ENCODE data around the gene BDH1. TPM values are rescaled to one million over a fixed set of nuclear protein-coding genes. Genes with fewer than 3 reads are reported as not detected.

BDH1 gene
- total and polyA plus RNA-seq, 2 of the 13 experiments (the other 11 are each of a cell fraction or from before 2014, with no cell fraction given), result 21.2 to 71.9 TPM

DNA sequence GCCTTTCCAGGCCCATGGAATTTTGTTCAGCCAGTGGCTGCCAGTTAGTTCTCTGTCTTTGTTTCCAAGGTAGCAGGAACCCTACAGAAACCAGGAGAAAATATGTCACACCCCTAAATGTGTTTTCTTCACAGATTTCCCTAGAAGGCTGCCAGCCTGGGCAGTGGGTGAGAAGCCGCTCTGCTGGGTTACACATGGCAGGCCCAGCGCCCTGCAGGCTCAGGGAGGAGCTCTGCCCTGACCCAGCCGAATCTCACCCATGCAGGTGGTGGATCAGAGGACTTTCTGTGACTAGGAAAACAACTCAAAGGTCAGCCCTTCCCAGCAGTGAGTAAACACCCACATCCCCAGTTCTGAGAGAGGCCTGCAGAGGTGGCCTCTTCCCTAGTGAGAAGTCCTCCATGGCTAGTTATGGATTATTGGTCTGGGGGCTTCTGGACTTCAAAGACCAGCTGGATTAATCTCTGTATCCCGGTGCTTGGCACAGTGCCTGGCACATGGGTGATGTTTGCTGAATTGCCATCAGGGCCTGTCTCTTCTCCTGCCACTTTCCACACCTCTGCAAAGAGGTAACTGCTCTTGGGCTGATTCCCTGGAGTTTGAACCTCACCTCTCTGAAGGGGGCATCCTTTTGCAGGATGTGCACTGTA, 34.7 kb upstream of the BDH1 start (continued):
- TF ChIP-seq, protein P1, sequence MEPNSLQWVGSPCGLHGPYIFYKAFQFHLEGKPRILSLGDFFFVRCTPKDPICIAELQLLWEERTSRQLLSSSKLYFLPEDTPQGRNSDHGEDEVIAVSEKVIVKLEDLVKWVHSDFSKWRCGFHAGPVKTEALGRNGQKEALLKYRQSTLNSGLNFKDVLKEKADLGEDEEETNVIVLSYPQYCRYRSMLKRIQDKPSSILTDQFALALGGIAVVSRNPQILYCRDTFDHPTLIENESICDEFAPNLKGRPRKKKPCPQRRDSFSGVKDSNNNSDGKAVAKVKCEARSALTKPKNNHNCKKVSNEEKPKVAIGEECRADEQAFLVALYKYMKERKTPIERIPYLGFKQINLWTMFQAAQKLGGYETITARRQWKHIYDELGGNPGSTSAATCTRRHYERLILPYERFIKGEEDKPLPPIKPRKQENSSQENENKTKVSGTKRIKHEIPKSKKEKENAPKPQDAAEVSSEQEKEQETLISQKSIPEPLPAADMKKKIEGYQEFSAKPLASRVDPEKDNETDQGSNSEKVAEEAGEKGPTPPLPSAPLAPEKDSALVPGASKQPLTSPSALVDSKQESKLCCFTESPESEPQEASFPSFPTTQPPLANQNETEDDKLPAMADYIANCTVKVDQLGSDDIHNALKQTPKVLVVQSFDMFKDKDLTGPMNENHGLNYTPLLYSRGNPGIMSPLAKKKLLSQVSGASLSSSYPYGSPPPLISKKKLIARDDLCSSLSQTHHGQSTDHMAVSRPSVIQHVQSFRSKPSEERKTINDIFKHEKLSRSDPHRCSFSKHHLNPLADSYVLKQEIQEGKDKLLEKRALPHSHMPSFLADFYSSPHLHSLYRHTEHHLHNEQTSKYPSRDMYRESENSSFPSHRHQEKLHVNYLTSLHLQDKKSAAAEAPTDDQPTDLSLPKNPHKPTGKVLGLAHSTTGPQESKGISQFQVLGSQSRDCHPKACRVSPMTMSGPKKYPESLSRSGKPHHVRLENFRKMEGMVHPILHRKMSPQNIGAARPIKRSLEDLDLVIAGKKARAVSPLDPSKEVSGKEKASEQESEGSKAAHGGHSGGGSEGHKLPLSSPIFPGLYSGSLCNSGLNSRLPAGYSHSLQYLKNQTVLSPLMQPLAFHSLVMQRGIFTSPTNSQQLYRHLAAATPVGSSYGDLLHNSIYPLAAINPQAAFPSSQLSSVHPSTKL (CRISPR knock-in tag; IDR thresholded peaks at IDR 0.05), result peak; percentile 90
- TF ChIP-seq EZH2 (conservative IDR thresholded peaks at IDR 0.05; ENCODE audit: low read depth, low read length), result no peak
- peak; percentile 87; the same call in 1 of the 2 replicates for TF ChIP-seq ZNF703 (CRISPR knock-in tag; IDR thresholded peaks at IDR 0.05; ENCODE audit: borderline replicate concordance)
- TF ChIP-seq ELF1 (CRISPR knock-in tag; IDR thresholded peaks at IDR 0.05), result peak; percentile 19; the same call in 1 of the 2 replicates
- no peak for TF ChIP-seq U2AF2 (IDR thresholded peaks at IDR 0.05; ENCODE audit: low read depth, low read length)
- TF ChIP-seq ZNF615 (CRISPR knock-in tag; IDR thresholded peaks at IDR 0.05; ENCODE audit: borderline replicate concordance), result peak; percentile 87; the same call in 1 of the 2 replicates
- no peak for TF ChIP-seq PCBP1 (IDR thresholded peaks at IDR 0.05; ENCODE audit: borderline replicate concordance, low read depth, low read length)
- TF ChIP-seq HOXA5 (CRISPR knock-in tag; IDR thresholded peaks at IDR 0.05), result peak; percentile 34; the same call in 1 of the 2 replicates
- TF ChIP-seq NFYB (CRISPR knock-in tag; IDR thresholded peaks at IDR 0.05), result no peak
- TF ChIP-seq, protein P2, sequence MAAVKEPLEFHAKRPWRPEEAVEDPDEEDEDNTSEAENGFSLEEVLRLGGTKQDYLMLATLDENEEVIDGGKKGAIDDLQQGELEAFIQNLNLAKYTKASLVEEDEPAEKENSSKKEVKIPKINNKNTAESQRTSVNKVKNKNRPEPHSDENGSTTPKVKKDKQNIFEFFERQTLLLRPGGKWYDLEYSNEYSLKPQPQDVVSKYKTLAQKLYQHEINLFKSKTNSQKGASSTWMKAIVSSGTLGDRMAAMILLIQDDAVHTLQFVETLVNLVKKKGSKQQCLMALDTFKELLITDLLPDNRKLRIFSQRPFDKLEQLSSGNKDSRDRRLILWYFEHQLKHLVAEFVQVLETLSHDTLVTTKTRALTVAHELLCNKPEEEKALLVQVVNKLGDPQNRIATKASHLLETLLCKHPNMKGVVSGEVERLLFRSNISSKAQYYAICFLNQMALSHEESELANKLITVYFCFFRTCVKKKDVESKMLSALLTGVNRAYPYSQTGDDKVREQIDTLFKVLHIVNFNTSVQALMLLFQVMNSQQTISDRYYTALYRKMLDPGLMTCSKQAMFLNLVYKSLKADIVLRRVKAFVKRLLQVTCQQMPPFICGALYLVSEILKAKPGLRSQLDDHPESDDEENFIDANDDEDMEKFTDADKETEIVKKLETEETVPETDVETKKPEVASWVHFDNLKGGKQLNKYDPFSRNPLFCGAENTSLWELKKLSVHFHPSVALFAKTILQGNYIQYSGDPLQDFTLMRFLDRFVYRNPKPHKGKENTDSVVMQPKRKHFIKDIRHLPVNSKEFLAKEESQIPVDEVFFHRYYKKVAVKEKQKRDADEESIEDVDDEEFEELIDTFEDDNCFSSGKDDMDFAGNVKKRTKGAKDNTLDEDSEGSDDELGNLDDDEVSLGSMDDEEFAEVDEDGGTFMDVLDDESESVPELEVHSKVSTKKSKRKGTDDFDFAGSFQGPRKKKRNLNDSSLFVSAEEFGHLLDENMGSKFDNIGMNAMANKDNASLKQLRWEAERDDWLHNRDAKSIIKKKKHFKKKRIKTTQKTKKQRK (IDR thresholded peaks at IDR 0.05; ENCODE audit: low read length), result no peak
- TF ChIP-seq, protein P3, sequence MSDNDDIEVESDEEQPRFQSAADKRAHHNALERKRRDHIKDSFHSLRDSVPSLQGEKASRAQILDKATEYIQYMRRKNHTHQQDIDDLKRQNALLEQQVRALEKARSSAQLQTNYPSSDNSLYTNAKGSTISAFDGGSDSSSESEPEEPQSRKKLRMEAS (IDR thresholded peaks at IDR 0.05), result peak; percentile 89
- TF ChIP-seq, protein P4, sequence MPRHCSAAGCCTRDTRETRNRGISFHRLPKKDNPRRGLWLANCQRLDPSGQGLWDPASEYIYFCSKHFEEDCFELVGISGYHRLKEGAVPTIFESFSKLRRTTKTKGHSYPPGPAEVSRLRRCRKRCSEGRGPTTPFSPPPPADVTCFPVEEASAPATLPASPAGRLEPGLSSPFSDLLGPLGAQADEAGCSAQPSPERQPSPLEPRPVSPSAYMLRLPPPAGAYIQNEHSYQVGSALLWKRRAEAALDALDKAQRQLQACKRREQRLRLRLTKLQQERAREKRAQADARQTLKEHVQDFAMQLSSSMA (CRISPR knock-in tag; IDR thresholded peaks at IDR 0.05), result 0 out of 2 replicates have a peak, but pooled peaks have one; percentile 49
- TF ChIP-seq NFYC (CRISPR knock-in tag; IDR thresholded peaks at IDR 0.05), result peak; percentile 29
- no peak for TF ChIP-seq FIP1L1 (IDR thresholded peaks at IDR 0.05; ENCODE audit: borderline replicate concordance, insufficient read depth, low read depth, low read length)
- TF ChIP-seq ZNF335 (CRISPR knock-in tag; IDR thresholded peaks at IDR 0.05), result peak; percentile 60; the same call in 1 of the 2 replicates
- TF ChIP-seq, protein P5, sequence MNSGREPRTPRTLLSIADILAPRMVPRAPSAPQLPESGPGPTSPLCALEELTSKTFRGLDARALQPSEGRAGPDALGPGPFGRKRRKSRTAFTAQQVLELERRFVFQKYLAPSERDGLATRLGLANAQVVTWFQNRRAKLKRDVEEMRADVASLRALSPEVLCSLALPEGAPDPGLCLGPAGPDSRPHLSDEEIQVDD (CRISPR knock-in tag; IDR thresholded peaks at IDR 0.05; ENCODE audit: borderline replicate concordance), result no peak
- TF ChIP-seq, protein P6, sequence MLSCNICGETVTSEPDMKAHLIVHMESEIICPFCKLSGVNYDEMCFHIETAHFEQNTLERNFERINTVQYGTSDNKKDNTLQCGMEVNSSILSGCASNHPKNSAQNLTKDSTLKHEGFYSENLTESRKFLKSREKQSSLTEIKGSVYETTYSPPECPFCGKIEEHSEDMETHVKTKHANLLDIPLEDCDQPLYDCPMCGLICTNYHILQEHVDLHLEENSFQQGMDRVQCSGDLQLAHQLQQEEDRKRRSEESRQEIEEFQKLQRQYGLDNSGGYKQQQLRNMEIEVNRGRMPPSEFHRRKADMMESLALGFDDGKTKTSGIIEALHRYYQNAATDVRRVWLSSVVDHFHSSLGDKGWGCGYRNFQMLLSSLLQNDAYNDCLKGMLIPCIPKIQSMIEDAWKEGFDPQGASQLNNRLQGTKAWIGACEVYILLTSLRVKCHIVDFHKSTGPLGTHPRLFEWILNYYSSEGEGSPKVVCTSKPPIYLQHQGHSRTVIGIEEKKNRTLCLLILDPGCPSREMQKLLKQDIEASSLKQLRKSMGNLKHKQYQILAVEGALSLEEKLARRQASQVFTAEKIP (CRISPR knock-in tag; IDR thresholded peaks at IDR 0.05; ENCODE audit: borderline replicate concordance), result no peak
- TF ChIP-seq ZNF367 (CRISPR knock-in tag; IDR thresholded peaks at IDR 0.05; ENCODE audit: borderline replicate concordance), result no peak
